ENCODE data around the gene RD3L. TPM values are rescaled to one million over a fixed set of nuclear protein-coding genes. Genes with fewer than 3 reads are reported as not detected.

The RD3L gene
- total RNA-seq, 4 donors from 2014 or later = not detected

DNA sequence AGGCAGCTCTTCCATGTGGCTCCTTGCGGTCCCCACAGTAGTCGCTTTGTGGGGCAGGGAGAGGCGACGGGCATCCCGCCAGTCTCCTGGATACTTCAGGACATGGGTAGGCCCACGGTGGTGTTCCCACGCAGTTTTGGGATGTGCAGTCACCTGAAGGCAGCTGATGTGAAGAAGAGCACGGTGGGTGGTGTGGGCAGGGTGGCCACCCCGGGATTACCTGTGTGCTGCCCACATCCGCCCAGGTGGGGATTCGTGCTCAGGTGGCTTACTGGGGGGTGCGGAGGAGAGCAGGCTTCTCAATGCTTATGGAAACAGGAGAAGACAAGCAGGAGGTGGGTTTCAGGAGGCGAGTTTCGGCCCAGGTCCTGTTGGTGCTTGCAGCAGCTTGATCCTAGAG, 42.5 kb downstream of the RD3L start:
- in situ Hi-C loops (cut with MboI; ENCODE audit: low sequenced_read_pairs in 4 of 4) (loop anchor here in 1 of 4 donors (25.0 kb wide), 1 partner anchor 338 kb away; the partner anchor contains the start of genes BAG5 and COA8), intact Hi-C loops (cut with DNase I; ENCODE audit: low total_unique reads) (no loop called here)
- DNase-seq = no peak
- H3K4me3 ChIP-seq = no peak overlapping the region
- peaks cover 0 to 5% of the 10 kb centered on the region in 2 donors for H3K4me1 ChIP-seq
- no peak for ATAC-seq
- TF ChIP-seq POLR2A (IDR thresholded peaks at IDR 0.05) = no peak
- TF ChIP-seq, protein P1, sequence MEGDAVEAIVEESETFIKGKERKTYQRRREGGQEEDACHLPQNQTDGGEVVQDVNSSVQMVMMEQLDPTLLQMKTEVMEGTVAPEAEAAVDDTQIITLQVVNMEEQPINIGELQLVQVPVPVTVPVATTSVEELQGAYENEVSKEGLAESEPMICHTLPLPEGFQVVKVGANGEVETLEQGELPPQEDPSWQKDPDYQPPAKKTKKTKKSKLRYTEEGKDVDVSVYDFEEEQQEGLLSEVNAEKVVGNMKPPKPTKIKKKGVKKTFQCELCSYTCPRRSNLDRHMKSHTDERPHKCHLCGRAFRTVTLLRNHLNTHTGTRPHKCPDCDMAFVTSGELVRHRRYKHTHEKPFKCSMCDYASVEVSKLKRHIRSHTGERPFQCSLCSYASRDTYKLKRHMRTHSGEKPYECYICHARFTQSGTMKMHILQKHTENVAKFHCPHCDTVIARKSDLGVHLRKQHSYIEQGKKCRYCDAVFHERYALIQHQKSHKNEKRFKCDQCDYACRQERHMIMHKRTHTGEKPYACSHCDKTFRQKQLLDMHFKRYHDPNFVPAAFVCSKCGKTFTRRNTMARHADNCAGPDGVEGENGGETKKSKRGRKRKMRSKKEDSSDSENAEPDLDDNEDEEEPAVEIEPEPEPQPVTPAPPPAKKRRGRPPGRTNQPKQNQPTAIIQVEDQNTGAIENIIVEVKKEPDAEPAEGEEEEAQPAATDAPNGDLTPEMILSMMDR (IDR thresholded peaks at IDR 0.05 in 4 of 5, conservative IDR thresholded peaks at IDR 0.05 in 1 of 5) = no peak
- no peaks in the 10 kb centered on the region for H3K27me3 ChIP-seq
- no peaks in the 10 kb centered on the region for H3K9me3 ChIP-seq
- no peaks in the 10 kb centered on the region for H3K36me3 ChIP-seq
- H3K27ac ChIP-seq = no peak overlapping the region

DNA sequence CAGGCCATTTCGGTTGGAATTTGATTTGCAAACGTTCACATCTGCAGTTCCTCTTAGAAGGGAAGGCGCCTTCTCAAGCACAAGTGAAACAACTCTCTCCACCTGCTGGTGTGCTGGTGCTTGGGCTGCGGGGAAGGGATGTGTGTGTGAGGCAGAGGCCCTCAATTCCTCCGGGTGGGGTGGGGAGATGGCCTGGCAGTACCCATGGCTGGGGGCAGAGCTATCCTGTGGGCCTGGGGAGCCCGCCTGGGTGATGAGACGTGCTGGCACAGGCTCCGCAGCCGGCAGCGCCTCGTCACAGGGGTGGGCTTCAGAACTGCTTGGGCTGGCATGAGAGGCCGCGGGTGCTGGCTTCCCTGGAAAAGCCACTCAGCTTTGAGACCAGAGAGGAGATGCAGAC, 43.0 kb downstream of the RD3L start:
- no peak overlapping the region for H3K27ac ChIP-seq
- DNase-seq (no peak), ATAC-seq (no peak)
- H3K4me1 ChIP-seq = peaks cover 0 to 5% of the 10 kb centered on the region in 2 donors
- intact Hi-C loops (cut with DNase I; ENCODE audit: low total_unique reads) = no loop called here
- TF ChIP-seq POLR2A (IDR thresholded peaks at IDR 0.05) = no peak
- TF ChIP-seq, protein P1 (IDR thresholded peaks at IDR 0.05 in 4 of 5, conservative IDR thresholded peaks at IDR 0.05 in 1 of 5) = no peak
- in situ Hi-C loops (cut with MboI; ENCODE audit: low sequenced_read_pairs in 4 of 4) = no loop called here
- H3K9me3 ChIP-seq = no peaks in the 10 kb centered on the region
- H3K27me3 ChIP-seq = no peaks in the 10 kb centered on the region
- H3K36me3 ChIP-seq = no peaks in the 10 kb centered on the region
- no peak overlapping the region for H3K4me3 ChIP-seq

DNA sequence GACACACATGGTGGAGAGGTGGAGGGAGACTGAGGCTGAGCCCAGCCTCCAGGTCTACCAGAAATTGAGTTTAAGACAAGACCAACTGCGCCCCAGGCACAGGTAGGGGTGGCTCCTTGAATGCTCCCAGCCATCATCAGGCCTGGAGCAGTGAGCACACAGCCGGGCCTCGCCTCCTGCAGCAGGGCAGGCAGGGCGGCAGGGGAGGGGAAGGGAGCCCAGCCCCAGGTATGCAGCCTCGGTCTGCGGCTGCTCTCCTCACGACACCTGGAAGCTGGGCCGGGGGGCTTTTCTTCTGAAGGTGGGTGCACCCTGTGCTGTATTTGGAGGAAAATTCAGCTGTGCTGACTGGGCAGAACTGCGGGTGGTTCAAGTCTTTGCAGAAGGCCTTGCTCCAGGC, 43.6 kb downstream of the RD3L start:
- Histone ChIP-seq H3K36me3 (no peaks in the 10 kb centered on the region), H3K4me3 (no peak overlapping the region), H3K4me1 (peaks cover 0 to 5% of the 10 kb centered on the region in 2 donors), H3K9me3 (no peaks in the 10 kb centered on the region), H3K27me3 (no peaks in the 10 kb centered on the region), H3K27ac (no peak overlapping the region)
- intact Hi-C loops (cut with DNase I; ENCODE audit: low total_unique reads) (no loop called here), in situ Hi-C loops (cut with MboI; ENCODE audit: low sequenced_read_pairs in 4 of 4) (no loop called here)
- DNase-seq (no peak), ATAC-seq (no peak)
- TF ChIP-seq POLR2A (IDR thresholded peaks at IDR 0.05) = no peak
- TF ChIP-seq, protein P1 (IDR thresholded peaks at IDR 0.05 in 4 of 5, conservative IDR thresholded peaks at IDR 0.05 in 1 of 5) = no peak

DNA sequence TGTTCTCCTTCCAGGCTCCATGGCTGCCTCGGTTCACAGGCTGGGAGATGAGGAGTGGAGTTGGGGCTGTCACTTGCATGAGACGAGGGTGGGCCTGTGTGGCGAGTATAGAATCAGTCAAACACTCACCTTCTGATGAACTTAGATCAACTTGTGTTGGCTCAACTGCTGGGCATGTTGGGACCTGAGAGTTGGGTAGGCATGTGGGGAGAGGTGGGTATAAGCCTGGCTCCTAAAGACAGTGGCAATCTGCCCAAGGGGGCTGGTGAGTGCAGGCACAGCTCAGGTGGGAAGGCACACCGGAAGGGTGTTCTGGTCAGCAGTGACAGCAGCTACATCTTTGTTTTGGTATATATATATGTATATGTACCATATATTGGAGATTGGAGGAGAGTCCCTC, 44.1 kb downstream of the RD3L start:
- in situ Hi-C loops (cut with MboI; ENCODE audit: low sequenced_read_pairs in 4 of 4) = no loop called here
- TF ChIP-seq POLR2A (IDR thresholded peaks at IDR 0.05) = no peak
- TF ChIP-seq, protein P1 (IDR thresholded peaks at IDR 0.05 in 4 of 5, conservative IDR thresholded peaks at IDR 0.05 in 1 of 5) = no peak

More for the DNA sequence above, 44.1 kb downstream of the RD3L start:
- Histone ChIP-seq H3K36me3 (no peaks in the 10 kb centered on the region), H3K27me3 (no peaks in the 10 kb centered on the region), H3K27ac (no peak overlapping the region), H3K9me3 (no peaks in the 10 kb centered on the region), H3K4me1 (peaks cover 0 to 5% of the 10 kb centered on the region in 2 donors), H3K4me3 (no peak overlapping the region)
- intact Hi-C loops (cut with DNase I; ENCODE audit: low total_unique reads) = no loop called here
- ATAC-seq (no peak), DNase-seq (no peak)

Measured in gastrocnemius medialis (tissue), 4 donors.